GM19372 (cell line): ENCODE results near the gene TNRC6B.

ENCODE experiments used
- ATAC-seq: cut with Tn5 transposase; IDR thresholded peaks from one replicate; pipeline ENCODE4 v1.9.1; 2021; ENCODE audit warnings: mild to moderate bottlenecking, low read depth, moderate library complexity; ENCODE audit not compliant: unreplicated experiment

Gene TNRC6B

DNA sequence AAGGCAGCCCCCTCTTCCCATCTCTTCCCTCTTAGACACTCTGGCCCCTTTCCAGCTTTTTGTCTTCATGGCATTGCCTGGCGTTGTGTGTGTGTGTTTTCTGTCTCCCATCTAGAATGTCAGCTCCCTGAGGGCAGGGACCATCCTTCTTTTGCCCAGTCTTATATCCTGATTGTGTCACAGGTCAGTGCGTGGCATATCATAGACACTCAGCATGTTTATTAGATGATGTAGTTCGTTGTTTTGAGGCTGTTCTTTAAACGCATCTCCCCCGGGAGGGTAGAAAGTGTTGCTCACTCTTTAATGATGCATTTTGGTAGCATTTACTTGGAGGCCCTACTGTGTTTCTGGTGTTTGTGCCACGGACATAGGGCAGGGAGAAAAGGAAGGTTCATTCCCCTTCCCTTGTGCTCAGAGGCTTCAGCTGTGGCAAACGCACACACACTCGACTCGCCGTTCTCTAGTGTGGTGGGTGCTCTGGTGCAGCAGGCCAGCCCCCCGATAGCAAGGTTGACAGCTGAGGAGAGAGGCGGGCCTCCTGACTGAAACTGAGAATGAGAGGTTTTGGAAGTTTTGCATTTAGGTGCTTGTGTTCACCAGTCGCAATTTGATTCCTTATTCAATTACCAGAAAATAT is 60.2 kb downstream of the TNRC6B start:
- ATAC-seq: no peak

DNA sequence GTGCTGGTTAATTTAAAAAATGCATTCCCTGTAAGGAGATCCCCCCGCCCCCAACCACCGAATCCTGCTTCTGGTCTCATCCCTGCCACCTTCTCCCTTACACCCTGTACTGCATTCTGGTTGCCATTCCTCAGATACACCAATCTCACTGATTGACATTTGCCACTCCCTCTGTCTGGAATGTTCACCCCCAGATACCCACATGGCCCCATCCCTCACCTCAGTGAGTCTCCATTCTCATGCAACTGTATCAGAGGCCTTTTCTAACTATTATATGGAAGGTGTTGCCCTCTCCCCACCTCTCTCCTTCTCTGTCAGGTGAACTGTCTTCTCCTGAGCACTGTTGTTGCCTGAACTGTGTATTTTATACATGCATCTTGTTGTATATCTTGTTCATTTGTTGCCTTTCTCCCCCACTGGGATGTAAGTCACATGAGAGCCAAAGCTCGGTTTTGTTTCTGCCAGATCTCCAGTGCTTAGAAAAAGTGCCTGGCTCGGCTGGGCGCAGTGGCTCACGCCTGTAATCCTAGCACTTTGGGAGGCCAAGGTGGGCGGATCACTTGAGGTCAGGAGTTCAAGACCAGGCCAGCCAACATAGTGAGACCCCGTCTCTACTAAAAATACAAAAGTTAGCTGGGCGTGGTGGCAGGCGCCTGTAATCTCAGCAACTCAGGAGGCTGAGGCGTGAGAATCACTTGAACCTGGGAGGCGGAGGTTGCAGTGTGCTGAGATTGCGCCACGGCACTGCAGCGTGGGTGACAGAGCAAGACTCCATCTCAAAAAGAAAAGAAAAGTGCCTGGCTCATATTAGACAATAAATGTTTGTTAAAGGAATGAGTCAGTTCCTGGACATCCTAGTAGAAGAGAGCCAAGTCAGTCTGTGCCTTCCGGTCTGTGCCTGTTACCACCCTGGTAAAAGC is 61.0 kb downstream of the TNRC6B start:
- no peak for ATAC-seq

DNA sequence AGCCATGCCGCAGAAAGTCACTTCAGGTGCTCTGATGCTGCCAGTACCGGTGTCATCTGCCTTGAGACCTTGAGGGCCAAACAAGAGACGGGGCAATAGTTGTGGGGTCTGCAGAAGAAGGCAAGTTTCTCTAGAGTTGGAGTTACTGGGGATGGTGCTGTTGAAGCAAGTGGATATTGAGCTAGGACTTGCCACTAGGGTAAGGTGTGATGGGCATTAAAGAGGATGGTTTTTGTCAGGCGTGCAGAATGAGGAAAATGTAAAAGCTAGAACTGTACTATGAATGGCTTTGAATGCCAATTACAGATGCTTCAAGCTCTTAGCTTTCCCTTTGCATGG is 61.6 kb downstream of the TNRC6B start:
- no peak for ATAC-seq

- ATAC-seq: no peak
These were observed 62.4 kb downstream of the TNRC6B start for GRCh38 chr22:40240160-40240559.

- ATAC-seq: no peak
These were observed 63.0 kb downstream of the TNRC6B start for GRCh38 chr22:40240686-40241085.

- ATAC-seq: no peak
These were observed 63.6 kb downstream of the TNRC6B start for GRCh38 chr22:40241200-40241763.

DNA sequence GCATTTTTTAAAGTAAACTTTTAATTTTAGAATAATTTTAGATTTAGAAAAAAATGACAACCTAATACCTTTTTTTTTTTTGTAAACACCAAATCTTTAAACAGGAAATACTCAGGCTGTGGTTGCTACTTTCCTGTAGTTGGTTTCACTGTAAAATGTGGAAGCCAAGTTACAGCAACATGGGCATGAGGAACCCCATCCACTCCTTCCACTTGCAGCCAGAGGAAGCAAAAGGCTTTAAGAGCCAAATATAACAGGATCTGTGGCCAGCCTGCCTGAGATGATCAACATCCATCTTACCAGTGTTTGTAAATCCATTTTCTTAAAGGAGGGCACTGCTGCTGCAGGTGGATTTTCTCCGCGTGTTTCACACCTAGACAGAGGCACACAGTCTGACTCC is 66.2 kb downstream of the TNRC6B start:
- no peak for ATAC-seq

DNA sequence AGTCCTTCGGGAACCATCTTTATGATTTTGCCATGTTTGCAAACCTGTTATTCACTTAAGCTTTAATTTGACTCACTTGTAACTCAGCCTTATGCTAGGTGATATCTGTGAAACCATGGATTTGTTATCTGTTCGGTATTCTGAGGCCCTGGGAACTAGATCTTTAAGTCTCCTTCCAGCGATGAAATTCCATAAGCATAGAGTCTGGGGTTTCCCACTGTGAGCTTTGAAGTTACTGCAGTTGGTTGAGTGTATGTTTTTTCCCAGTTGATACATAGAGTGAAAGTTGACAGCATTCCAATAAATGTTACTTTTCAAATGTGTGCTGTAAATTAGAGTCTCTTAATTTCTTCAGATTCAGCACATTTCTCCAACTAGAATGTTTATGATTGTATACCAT is 66.9 kb downstream of the TNRC6B start:
- ATAC-seq: no peak

DNA sequence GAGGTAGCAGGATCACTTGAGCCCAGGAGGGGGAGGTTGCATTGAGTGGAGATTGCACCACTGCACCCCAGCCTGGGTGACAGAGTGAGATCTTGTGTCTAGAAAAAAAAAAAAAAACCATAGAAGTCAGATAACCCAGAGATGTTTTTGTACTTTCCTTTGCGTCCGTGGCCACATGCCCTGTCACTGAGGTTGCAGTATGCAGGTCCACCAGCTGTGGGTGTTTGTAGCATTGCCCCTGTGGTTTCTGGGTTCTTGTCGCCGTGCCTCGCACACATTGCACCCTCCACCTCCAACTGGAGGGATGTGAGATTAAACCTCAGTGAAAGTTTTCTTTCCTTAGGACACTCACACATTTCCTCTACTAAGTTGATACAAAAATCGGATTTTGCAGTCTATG is 70.3 kb downstream of the TNRC6B start:
- ATAC-seq: no peak

DNA sequence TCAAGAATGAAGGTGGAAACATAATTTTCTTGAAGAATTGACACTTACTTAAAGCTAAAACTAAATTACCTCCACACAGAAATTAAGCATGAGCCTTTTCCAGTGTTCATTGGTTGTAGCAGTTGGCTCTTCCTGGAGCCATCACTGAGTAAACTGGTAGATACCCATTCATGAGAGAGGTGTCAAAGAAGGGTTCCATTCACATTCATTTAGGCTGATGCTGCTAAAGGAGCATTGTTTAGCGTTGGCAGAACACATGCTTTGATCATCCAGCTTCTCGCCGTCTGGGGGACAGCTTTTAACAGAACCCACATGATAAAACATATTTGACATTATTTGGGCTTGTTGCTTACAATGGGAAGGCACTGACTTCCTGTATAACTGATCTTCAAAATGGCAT is 71.6 kb downstream of the TNRC6B start:
- ATAC-seq: no peak

GRCh38 chr22:40250608-40251007 is 72.9 kb downstream of the TNRC6B start:
- ATAC-seq: no peak

DNA sequence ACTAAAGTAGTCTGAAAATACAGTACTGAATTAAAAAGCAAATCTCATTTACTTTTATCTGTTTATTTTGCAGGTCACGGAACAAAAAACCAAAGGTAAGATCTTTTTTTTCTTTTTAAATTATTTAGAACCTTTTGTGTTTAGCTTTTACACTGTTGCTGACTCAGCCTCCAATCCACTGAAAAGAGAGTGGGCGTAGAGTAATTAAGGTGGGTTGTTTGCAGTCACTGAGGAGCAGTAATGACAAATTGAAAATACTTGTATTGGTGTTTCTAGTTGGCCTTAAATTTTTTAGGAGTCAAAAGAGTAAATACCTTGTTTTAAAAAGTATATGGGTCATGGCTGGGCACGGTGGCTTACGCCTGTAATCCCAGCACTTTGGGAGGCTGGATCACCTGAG is 73.4 kb downstream of the TNRC6B start:
- ATAC-seq: no peak

GRCh38 chr22:40252146-40252545 is 74.4 kb downstream of the TNRC6B start:
- ATAC-seq: no peak

DNA sequence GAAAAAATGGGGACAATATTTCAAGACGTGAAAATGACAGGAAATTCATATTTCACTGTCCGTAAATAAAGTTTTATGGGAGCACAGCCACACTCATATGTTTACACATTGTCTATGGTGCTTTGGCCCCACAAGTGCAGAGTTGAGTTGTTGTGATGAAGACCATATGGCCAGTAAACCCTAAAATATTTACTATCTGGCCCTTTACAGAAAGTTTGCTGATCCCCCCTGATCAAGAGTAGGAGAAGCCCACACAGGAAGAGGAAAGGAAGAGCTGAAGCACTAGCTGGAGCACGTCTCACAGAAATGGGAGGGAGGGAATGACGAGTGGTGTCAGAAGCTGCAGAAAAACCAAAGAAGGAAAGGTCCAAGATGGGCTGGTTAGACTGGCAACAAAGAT is 78.8 kb downstream of the TNRC6B start:
- no peak for ATAC-seq

GRCh38 chr22:40258017-40258416 is 80.3 kb downstream of the TNRC6B start:
- ATAC-seq: no peak

GRCh38 chr22:40258501-40258915 is 80.8 kb downstream of the TNRC6B start:
- no peak for ATAC-seq

DNA sequence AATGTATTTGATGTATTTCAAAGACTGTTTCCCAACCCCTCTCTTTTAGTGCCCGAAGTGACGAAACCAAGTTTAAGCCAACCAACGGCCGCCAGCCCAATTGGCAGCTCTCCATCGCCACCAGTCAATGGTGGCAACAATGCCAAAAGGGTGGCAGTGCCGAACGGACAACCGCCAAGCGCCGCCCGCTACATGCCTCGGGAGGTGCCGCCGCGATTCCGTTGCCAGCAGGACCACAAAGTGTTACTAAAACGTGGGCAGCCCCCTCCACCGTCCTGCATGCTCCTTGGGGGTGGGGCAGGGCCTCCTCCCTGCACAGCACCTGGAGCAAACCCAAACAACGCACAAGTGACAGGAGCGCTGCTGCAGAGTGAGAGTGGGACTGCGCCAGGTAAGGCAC is 84.1 kb downstream of the TNRC6B start:
- no peak for ATAC-seq

- ATAC-seq: no peak
These were observed 85.5 kb downstream of the TNRC6B start for GRCh38 chr22:40263191-40263590.

DNA sequence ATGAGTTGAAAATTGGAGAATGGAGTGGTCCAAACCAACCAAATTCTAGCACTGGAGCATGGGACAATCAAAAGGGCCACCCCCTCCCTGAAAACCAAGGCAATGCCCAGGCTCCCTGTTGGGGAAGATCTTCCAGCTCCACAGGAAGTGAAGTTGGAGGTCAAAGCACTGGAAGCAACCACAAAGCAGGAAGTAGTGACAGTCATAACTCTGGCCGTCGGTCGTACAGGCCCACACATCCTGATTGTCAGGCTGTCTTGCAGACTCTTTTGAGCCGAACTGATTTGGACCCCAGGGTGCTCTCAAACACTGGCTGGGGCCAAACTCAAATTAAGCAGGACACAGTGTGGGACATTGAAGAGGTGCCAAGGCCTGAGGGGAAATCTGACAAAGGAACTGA is 88.1 kb downstream of the TNRC6B start:
- no peak for ATAC-seq

GRCh38 chr22:40270031-40270430 is 92.3 kb downstream of the TNRC6B start:
- ATAC-seq: no peak

- no peak for ATAC-seq
These were observed 93.1 kb downstream of the TNRC6B start for GRCh38 chr22:40270748-40271373.
